LNCaP clone FGC (cell line): ENCODE results near the gene ACSS3.
"Not testable (repeated sequence)": the region's sequence is repeated elsewhere in the genome, so short reads cannot be mapped to it uniquely, and the experiment has no call there.

ENCODE experiments used
- DNase-seq: peaks from one replicate; pipeline ENCODE4 v3.0.0-alpha.2; 2011; ENCODE audit warnings: low read depth
- H3K4me3 ChIP-seq: 2 replicates; pipeline ENCODE4 v1.5.1; 2011; ENCODE audit warnings: mild to moderate bottlenecking, low read depth, low read length, control low read depth
- TF ChIP-seq, protein P1 (sequence below): IDR thresholded peaks from 2 replicates; pipeline ENCODE4 v1.5.1; 2012; ENCODE audit warnings: mild to moderate bottlenecking; ENCODE audit not compliant: control insufficient read depth, insufficient read depth; ENCODE audit errors: extremely low read depth

ACSS3 gene

DNA sequence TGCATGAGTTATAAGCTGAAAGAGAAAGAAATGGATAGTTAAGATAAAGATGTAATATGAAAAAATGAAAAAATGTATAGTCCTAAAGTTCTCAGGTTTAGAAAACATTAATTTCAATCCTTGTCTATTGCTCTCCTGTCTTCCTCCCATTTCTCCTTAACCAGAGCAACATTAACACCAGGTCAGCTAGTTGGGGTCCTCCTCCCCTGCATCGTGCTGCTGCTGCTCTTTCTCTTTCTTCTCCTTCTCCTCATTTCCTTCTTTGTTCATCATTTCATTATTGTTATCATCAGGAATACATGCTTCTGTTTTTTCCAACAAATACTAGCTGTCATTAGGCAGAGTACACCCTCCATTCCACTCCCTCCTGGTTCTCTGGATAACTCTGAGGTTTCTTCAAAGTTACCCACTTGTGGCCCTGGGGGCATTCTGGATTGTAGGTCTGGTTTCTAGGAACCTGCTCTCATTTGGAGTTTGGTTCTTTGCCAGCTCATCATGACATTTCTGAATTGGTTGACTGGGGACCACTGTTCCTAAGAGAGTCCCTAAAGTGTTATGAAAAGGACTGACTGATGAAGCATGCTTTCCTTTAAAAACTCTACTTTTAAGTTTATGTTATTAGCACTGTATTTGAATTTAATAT, 17.0 kb downstream of the ACSS3 start:
- DNase-seq, result no peak
- no peak overlapping the region for H3K4me3 ChIP-seq

DNA sequence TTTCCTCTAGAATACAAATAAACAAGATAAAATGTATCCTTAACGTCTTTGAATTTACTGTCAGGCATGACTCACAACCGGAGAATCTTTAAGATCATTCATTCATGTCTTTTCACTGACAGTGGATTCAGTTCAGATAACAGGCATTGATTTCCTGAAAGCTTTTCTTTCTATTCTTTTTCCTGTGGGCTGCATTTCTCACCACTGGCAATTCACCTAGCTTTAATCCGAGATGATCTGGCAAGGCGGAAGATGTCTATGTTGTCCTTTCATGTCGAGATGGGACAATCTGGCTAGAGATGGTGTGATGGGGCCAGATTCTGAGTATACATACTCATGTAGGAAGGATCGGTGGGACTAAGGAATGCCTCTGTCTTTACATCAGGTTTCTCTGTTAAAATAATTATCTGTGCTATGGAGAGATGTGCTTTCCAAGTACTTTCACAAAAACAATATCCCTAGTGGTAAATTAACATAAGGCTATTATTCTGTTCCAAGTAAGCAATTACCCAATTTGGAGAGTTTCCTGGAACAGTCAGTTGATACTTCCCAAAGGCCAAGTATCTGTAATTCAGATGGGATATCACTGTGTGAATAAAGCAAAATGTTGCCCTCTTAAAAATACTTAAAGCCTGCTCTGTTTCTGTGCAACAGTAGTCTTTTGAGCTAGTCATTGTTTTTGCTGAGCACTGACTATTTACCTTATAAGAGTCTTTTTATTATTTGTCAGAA, 17.8 kb downstream of the ACSS3 start:
- H3K4me3 ChIP-seq, result no peak overlapping the region
- TF ChIP-seq, protein P1, sequence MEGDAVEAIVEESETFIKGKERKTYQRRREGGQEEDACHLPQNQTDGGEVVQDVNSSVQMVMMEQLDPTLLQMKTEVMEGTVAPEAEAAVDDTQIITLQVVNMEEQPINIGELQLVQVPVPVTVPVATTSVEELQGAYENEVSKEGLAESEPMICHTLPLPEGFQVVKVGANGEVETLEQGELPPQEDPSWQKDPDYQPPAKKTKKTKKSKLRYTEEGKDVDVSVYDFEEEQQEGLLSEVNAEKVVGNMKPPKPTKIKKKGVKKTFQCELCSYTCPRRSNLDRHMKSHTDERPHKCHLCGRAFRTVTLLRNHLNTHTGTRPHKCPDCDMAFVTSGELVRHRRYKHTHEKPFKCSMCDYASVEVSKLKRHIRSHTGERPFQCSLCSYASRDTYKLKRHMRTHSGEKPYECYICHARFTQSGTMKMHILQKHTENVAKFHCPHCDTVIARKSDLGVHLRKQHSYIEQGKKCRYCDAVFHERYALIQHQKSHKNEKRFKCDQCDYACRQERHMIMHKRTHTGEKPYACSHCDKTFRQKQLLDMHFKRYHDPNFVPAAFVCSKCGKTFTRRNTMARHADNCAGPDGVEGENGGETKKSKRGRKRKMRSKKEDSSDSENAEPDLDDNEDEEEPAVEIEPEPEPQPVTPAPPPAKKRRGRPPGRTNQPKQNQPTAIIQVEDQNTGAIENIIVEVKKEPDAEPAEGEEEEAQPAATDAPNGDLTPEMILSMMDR, result no peak
- no peak for DNase-seq

More for the DNA sequence above, 17.0 kb downstream of the ACSS3 start:
- TF ChIP-seq, protein P1, result no peak

- no peak for DNase-seq
- TF ChIP-seq, protein P1, result no peak
- H3K4me3 ChIP-seq, result no peak overlapping the region
Observed at GRCh38 chr12:81105687-81106086, 27.8 kb downstream of the ACSS3 start.

GRCh38 chr12:81114226-81114625, 36.3 kb downstream of the ACSS3 start:
- TF ChIP-seq, protein P1, result no peak
- DNase-seq, result no peak
- H3K4me3 ChIP-seq, result no peak overlapping the region

DNA sequence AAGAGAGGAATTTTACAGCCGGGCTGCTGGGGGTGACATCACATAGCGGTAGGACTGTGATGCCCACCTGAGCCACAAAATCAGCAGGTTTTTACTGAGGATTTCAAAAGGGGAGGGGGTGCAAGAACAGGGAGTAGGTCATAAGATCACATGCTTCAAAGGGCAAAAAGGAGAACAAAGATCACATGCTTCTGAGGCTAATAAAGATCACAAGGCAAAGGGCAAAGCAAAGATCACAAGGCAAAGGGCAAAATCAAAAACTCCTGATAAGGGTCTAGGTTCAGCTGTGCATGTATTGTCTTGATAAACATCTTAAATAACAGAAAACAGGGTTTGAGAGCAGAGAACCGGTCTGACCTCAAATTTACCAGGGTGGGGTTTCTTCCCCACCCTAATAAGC, 41.2 kb downstream of the ACSS3 start:
- H3K4me3 ChIP-seq, result not testable (repeated sequence)

DNA sequence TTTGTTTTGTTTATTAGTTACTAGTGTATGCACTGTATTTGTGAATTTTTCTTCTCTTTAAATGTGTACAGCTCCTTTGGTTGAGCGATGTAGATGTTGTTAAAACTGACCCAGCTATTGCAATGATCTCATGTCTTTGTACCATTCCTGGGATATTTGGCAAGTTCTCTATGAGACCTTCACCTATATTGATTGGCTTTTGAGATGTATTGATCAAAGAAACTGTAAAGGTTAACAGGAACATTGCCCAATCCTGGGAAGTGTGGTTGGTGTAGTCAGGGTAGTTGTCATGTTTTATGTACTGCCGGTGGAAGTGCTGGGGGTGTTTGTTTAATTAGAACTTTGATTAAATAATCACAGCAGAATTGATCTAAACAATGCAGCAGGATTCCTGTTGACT, 43.1 kb downstream of the ACSS3 start:
- no peak overlapping the region for H3K4me3 ChIP-seq
- TF ChIP-seq, protein P1, result no peak
- no peak for DNase-seq

More for the DNA sequence above, 41.2 kb downstream of the ACSS3 start:
- not testable (repeated sequence) for DNase-seq

GRCh38 chr12:81123611-81124010, 45.7 kb downstream of the ACSS3 start:
- DNase-seq, result no peak
- H3K4me3 ChIP-seq, result no peak overlapping the region
- TF ChIP-seq, protein P1, result no peak
